Femur (tissue), 1 donor: Measurements from ENCODE around the gene ANKRD62.

Experiments used
- DNase-seq: peaks from one replicate; pipeline ENCODE4 v3.0.0-alpha.2; 2017

ANKRD62 gene

DNA sequence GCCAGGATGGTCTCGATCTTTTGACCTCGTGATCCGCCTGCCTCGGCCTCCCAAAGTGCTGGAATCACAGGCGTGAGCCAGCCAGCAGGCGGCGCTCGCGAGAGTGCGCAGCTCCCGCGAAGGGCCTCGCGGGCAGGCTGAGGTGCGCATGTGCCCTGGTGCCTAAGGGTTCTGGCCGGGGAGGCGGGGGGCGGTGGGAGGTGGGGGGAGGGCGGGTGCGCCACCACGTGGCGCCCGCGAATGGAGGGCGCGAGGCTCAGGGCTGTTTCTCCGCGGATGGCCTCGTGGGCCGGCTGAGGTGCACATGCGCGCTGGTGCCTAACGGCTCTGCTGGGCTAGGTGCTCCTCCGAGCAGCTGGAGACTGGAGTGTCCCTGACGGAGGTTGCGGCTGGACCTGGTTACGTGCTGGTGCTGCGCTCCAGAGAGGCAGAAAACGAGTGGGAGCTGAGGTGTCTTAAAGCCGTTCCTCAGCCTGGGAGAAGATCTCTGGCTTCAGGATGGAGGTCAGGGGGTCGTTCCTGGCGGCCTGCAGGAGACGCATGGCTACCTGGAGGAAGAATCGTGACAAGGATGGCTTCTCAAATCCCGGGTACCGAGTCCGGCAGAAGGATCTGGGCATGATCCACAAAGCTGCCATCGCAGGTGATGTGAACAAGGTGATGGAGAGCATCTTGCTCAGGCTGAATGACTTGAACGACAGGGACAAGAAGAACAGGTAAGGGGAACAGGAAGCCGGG is at the start of gene ANKRD62:
ANKRD62 (plus strand) TSS at position 324 of the 738 bp plus-strand sequence; CDS start at position 499, 175 bp downstream.
- DNase-seq: no peak

DNA sequence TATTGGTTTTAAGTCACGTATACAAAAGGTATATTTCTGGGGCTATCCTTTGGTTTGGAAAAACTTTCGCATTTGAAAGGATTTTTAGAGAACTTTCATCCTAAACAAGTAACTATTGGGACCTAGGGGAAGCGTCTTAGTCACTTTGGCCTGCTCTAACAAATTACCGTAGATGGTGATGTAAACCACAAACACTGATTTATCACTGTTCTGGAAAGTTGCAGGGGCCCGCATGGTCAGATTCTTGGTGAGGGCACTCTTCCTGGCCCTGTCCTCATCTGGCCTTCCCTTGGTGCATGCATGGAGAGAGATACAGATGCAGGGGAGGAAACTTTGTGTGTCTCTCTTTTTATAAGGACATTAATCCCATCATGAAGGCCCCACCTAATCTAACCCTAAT is 49.1 kb upstream of the ANKRD62 start:
- no peak for DNase-seq

DNA sequence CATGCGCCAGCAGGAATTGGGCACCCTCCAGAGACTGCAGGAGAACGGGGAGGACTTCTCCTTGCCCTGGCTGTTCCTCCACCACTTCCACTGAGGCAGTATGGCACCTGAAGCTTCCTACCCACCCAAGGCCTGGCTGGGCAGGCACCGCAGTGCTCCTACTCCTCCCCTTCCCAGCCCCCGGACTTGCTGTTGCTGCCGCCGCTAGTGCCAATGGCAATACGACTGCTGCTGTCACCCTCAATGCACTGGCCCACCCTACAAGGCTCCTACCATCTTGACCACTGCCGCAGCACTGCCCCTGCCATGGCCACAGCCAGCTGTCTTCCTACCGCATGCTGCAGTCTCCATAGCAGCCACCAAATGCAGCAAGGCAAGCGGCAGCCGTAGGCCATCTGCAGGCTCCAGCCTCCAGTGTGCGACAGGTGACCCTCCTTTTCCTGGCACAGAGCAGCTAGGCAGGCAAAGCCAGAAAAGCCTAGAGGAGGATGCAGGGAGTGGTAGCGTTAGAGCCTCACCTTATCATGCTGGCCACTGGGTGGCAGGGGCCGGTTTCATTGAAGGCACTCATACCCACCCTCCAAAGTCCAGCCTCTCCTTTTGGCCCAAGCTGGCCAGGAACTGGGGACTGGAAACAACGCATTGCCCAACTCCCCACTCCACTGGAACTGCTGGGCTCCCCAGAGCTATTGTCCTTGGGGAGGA is 47.4 kb upstream of the ANKRD62 start:
- DNase-seq: no peak

DNA sequence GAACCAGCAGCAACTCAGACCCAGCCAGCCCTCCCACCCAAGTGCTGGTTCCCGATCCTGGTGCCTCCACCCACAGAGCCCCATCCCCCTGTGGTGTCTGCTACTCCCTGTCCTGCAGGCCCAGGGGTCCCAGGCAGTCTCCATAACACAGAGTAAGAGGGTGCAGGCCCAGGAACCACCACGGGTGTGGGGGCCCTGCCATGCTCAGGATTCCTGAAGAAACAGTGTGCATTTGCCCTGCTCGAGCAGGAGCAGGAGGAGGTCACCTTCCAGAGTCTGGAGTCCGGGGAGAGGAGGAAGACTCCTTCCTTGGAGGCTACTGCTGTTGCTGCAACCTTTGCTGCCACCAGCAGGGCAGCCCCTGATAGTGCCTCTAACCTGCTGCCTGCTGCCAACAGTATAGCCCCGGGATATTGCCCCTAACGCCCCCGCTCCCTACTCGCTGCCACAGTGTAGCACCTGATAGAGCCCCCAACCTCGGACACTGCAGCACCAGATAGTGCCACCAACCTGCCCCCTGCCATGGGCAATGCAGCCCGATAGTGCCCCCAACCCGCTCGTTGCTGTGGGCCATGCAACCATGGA is 46.8 kb upstream of the ANKRD62 start:
- no peak for DNase-seq

DNA sequence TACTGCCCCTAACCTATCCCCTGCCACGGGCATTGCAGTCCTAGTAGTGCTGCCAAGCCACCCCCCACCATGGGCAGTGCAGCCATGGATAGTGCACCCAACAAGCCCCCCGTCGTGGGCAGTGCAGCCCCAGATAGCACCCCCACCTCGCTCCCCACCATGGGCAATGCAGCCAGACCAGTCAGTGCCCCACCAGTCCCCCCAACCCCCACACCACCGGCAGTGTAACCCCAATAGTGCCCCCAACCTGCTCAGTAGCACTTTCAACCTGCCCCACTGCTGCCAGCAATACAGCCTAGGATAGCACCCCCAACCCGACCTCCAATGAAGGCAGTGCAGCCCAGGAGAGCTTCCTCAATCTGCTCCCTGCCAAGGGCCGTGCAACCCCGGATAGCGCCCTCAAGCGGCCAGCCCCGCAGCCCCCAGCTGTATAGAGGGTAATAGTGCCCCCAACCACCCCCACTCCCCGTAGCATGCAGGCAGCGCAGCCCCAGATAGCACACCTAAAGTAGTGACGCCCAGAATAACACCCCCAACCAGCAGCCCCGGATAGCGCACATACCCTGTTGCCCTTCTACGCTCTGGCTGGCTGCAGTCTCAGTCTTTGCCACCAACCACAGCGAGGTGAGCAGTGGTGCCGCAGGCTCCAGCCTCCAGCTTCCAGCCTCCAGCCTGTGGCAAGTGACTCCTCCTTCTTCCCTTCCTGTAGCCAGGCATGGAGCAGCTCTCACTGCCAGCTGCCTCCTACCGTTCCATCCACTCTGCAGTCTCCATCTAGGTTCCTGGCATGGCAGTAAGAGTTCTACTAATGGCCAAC is 45.4 kb upstream of the ANKRD62 start:
- peak; percentile 15 for DNase-seq

DNA sequence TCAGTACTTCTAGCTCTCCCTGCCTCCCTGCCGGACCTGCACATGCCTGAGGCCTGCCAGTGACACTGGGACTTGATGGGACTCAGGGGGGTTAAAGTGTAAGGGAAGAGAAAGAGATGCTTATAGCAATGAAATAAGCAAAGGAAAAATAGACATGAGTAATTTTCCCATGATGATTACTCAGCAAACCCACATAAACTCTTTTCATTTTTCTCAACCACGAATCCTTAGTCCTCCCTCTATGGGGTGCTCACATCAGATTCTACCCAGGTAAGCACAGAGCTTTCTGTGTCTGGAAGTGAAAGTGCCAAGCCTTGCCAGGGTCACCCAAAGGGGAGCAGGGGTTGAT is 44.8 kb upstream of the ANKRD62 start:
- DNase-seq: no peak

DNA sequence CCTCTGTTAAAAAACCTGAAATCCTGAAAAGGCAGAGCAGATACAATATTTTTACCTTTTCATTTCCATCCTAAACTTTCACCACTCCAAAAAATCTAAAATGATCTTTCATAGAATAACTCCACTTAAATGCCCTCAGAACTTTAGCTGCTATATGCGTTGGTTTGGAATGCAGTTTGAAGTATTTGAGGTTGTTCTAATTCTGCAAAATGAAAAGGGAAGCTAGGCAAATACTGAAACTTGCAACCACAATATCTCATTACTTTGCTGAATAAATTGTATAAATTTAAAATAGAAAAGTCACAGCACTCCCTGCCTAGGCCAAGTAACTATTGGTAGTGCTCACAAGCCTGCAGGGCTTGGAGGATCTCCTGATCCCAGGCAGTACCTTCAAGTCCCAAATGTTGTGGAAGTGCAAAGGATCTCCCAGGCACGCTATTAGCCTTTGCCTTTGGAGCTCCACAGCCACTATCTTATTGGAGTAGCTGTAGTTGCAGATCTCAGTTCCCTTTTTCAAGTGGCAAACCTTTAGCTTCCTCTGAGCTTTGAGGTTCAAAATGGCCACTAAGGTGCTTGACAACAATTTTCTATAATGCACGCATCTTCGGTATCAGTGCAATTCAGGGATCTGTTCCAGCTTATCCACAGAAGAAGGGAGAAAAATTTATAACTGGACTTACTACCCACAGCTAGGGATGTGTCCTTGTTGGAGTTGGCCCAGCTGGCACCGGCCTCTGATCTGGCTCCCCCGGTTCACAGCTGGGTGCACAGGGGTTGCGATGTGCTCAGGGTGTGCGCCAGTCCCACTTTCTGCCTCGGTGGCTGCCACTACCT is 43.4 kb upstream of the ANKRD62 start:
- peak; percentile 13 for DNase-seq

DNA sequence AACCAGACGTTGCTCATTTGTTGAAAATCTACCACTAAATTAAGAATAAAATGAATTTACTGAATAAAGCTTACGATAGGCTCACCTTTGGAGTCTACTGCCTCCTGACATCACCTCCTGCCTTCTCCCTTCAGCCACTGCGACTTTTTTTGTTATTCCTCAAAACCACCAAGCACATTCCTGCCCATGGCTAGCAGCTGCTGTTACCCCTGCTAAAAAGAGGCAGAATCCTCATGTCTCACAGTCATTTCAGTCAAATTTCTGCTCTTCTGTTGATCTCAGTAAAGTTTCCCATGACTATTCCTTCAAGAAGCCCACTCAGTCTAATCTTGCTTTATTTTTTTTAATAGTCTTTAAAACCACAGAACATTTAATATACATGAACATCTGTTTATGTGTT is 40.8 kb upstream of the ANKRD62 start:
- DNase-seq: no peak

DNA sequence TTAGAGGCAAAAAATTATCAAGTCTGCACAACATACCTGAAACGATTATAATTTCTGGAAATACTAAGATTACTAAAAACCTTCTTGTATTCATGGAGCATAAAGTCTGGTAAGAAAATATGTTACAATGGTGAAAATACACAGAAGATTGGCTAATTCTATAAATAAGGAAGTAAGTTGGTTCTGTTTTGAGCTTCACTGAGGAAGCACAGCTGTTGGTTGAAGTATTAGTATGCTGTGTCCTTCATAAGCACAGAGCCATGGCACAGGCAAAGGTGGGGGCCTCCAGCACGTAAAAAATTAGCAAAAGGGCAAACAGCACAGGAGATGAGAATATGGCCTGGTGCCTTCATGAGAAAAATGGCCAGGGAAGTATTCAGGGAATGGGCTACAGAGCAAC is 40.4 kb upstream of the ANKRD62 start:
- no peak for DNase-seq

DNA sequence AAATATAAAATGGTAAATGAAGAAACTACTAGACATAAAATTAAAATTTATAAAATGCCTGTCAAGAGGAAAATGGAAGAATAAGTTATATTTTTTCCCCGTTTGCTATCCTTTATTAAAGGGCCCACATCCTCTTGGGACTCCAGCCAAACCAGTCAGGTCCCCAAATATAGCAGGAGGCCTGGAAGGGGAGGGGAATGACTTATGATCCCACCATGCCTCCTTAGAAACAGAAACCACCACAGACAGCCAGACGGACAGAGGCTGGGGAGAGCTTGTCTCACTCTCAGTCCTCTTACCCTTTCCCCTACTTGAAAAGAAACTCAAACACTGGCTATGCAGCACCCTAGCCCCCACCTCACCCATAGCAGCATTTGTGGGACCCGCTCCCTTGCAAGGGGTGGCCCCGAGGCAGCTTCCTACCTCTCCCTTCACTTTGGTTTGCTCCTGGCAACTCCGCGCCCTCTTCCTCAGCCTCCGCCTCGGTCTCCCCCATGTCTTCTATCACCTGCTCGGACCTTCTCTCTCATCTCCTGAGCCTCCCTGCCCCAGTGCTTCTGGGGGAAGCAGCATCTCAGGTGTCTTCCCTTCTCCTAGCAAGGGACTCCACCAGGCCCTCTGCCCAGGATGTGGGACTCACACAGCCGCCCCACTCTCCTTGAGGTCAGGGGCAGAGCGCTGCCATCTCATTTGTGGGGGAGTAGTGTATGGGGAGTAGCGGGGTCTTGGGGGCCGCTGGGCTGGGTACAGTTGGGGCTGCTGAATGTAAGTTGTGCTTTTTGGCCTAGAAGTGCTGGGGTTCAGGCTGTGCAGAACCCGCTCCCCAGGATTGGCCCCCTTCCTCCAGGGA is 37.4 kb upstream of the ANKRD62 start:
- peak; percentile 30 for DNase-seq

DNA sequence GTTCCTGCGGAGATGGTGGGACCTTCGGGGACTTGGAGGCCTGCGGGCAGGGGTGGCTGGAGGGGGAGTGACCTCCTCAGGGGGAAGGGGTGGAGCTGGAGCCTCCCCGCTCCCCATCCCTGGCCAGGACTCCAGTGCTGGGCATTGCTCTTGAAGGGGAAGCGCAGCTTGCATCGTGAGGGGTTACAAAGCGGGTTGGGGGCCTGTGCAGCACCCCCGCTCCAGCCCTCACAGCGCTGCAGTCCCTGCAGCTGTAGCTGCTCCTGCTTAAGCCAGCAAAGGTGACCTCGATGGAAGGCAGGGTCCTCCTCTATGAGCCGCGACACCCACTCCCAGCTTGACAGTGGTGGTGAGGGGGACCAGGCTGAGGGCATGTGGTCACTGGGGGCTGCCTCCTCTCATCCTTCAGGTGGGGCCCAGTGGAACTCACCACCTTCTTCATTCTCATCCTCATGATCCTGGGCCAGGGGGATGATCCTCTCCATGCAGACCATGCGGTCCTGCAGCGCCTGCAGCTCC is 36.7 kb upstream of the ANKRD62 start:
- no peak for DNase-seq

DNA sequence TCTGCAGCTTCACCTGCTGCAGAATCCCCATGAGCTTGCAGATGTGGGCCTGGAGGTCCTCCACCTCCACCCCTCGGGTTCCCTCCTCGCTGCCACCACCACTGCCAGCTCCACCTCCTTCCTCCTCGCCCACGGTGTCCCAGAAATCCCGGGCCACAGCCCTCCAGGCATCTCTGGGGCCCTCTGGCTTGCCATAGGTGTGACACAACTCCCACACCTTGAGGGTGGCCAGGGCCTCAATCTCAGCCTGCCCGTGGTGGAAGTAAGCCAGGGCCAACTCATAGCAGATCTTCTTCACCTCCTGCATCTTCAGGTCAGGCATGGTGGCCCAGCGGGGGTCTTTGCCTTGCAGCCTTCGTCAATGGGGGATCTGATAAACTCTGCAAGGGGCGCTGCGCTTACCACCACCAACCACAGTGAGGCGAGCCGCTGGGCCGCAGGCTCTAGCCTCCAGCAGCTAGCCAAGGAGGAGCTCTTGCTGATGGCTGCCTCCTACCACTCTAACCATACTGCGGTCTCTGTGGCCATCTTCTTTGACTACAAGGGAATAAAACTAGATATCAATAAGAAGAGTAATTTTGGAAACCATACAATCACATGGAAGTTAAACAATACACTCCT is 36.1 kb upstream of the ANKRD62 start:
- no peak for DNase-seq

DNA sequence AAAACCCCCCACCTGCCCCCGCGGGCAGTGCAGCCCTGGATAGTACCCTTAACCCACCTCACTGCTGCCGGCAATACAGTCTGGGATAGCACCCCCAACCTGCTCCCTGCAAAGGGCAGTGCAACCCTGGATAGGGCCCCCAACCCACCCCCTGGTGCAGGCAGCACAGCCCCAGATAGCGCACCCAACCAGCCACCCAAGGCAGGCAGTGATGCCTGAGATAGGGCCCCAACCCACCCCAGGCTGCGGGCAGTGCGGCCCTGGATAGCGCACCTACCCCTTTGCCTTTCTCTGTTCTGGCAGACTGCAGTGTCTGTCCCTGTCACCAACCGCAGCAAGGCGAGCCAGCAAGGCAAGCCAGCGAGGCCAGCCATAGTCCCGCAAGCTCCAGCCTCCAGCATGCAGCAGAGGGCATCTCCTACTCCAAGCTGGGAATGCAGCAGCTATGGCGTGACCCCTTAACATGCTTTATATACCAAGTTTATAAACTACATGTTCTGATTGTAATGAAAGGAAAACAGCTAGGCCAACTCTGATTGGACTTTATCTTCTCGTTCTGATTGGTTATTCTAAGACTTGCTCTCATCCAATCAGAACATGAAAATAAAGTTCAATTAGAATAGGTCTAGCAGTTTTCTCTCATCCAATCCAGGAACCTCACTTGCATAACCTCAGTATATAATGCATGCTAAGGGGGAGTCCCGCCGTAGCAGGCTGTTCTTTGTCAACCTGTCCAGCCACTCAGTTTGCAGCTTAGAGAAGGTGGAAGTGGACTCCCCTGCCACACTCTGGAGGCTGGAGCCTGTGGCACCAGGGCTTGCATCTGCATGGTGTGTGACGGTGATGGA is 34.1 kb upstream of the ANKRD62 start:
- no peak for DNase-seq

DNA sequence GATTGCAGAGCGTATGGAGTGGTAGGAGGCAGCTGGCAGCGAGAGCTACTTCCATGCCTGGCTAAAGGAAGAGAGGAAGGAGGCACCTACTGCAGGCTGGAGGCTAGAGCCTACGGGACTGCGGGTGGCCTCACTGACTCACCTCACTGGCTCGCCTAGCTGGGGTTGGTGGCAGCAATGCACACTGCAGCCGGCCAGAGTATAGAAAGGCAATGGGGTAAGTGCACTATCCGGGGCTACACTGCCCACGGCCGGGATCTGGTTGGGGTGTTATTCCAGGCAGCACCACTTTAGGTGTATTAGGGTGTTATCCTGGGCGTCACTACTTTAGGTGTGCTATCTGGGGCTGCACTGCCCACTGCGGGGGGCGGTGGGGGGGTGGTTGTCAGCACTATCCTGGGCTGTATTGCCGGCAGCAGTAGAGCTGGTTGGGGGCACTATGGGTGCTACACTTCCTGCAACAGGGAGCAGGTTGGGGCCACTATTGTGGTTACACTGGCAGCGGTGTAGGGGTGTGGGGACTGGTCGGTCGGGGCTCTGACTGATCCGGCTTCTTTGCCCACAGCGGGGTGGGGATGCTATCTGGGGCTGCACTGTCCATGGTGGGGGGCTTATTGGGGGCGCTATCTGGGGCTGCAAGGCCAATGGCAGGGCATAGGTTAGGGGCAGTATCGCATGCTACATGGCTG is 33.3 kb upstream of the ANKRD62 start:
- DNase-seq: no peak

DNA sequence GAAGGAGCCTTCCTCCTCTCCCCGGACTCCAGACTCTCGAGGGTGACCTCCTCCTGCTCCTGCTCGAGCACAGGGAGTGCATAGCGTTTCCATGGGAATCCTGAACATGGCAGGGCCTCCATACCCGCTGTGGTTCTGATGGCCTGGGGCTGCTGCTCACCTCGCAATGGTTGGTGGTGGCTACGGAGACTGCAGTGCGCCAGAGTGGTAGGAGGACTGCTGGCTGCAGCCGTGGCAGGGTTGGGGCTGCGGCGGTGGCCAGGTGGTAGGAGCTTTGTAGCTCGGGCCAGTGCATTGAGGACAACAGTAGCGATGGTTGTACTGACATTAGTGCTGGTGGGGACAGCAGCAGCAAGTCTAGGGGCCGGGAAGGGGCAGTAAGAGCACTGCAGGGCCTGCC is 32.0 kb upstream of the ANKRD62 start:
- DNase-seq: no peak

DNA sequence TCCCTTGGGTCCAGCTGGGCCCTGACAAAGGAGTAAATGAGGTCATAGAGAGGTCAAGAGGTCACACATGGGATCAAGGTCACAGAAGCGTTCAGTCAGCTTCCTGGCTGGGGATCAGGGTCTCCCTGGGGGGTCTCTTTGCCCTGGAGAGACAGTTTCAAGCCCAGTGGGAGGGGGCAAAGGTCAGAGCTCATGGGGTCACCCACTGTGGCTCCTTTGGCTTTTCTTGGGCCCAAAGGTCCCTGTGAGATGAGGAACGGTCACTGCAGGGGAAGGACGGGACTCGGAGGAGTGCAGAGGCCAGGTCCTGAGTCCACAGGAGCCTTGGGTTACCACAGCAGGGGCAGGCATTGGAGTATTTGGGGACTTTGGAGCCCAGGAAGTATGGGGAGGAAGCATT is 30.7 kb upstream of the ANKRD62 start:
- no peak for DNase-seq

DNA sequence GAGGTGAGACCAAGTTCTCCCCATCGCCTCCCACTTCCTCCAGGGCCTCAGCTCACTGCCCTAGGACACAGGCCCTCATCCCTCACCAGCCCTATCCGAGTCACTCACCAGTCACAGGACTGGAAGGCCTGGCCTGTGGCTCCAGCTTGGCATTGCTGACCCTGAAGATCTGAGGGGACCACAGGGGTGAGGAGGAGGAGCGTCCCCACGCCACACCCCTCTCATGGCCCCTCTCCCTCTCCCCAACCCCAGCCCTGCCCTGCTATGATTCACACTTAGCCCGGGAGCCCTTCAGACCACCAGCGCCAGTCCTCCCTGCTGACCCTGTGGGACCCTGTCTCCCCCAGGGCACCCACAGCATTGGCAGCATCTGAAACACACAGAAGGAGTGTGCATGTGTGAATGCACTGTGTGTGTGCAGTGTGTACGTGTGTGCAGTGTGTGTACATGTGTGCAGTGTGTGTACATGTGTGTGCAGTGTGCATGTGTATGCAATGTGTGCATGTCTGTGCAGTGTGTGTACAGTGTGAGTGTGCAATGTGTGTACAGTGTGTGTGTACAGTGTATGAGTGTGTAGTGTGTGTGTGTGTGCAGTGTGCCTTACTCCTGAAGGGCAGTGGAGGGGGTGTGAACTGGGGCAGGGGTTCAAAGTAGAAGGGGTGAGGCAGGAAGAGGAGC is 29.4 kb upstream of the ANKRD62 start:
- DNase-seq: no peak

DNA sequence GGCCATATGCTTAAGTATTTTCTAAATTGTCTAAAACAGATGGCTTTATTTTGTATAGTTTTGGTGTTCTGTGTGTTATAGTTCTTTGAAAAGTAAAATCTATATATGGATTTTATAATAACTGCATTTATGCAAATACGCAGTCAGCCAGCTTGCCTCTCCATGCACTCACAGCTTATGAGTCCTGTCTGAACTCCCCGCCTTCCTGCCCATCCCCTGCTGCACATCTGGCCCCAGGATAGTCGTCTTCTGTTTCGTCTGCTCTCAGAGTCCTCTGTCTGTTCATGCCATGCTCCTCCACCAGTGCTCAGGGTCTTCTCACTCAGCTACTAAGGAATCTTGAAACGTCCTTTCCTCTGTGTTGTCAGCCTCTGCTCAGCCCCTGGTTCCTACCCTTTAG is 28.2 kb upstream of the ANKRD62 start:
- no peak for DNase-seq
